GM21737 (cell line): ENCODE data around the gene NT5DC4.
"Not testable (repeated sequence)": the region's sequence is repeated elsewhere in the genome, so short reads cannot be mapped to it uniquely, and the experiment has no call there.

Source experiments
- ATAC-seq: cut with Tn5 transposase; IDR thresholded peaks from one replicate; pipeline ENCODE4 v1.9.1; 2021; ENCODE audit warnings: mild to moderate bottlenecking, moderate library complexity; ENCODE audit not compliant: unreplicated experiment

Gene NT5DC4

DNA sequence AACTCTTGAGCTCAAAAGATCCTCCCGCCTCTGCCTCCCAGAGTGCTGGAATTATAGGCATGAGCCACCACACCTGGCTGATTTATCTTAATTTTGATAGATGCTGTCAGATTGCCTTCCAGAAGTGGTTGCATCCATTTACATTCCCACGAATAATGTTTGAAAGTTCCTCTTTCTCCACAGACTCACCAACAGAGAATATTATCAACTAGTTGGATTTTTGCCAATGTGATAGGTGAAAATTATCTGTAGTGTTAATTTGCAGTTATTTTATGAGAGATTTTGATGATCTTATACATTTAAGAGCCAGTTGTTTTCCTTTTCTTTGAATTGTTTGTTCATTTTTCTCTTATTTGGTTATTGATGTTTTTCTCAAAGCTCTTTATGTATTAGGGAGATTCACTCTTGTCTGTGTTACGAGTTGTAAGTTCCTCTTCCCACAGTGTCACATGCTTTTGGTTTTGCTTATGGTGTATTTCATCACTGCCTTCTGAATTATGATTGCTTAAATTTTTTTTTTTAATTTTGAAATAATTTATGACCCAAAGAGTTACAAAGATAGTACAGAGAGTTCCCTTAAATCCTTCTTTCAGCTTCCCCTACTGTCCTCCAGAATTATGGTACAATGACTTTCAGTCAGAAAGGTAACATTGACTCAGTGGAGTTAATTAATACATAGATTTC lies 20.7 kb upstream of the NT5DC4 start:
- ATAC-seq = no peak

DNA sequence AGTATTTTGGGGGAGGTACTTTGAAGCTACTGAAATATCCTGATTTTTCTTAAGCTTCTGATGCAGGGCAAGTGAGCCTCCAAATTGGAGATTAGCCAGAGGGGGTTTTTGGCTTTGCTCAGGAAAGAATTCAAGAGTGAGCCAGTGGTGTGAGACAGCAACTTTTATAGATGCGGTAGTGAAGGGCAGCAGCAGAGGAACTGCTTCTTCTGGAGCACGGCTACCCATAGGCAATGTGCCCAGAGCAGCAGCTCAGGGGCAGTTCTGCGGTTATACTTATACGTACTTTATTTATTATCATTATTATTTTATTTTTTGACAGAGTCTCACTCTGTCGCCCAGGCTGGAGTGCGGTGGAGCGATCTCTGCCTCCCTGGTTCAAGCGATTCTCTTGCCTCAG lies 19.8 kb upstream of the NT5DC4 start:
- no peak for ATAC-seq

DNA sequence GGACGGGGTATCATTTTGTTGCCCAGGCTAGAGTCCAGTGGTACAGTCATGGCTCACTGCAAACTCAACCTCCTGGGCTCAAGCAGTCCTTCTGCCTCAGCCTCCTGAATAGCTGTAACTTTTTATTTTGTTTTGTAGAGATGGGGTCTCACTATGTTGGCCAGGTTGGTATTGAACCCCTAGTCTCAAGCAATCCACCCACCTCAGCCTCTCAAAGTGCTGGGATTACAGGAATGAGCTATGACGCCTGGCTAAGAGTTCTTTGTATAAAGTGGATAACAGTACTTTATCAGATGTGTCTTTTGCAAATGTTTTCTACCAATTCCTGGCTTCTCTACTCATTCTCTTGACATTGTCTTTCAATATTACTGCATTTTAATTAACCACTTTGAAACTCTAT lies 17.1 kb upstream of the NT5DC4 start:
- ATAC-seq = no peak

DNA sequence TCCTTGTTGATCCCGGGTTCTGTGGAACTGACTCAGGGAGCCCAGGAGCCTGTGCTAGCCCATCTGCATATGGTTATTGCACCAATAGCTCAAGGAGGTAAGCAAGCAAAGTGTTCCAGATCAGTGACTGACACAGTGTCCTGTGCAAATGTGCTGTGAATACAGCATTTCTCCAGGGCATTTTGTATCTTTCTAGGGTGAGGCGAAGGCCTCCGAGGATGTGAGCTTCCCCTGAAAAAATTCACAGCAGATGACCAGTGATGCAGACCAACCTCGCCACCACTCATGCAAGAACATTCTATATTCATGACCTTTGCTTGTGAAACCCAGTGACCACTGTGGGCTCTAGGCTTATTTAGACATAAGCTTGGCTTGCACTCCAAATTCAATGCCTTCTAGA lies 15.2 kb upstream of the NT5DC4 start:
- ATAC-seq = no peak

DNA sequence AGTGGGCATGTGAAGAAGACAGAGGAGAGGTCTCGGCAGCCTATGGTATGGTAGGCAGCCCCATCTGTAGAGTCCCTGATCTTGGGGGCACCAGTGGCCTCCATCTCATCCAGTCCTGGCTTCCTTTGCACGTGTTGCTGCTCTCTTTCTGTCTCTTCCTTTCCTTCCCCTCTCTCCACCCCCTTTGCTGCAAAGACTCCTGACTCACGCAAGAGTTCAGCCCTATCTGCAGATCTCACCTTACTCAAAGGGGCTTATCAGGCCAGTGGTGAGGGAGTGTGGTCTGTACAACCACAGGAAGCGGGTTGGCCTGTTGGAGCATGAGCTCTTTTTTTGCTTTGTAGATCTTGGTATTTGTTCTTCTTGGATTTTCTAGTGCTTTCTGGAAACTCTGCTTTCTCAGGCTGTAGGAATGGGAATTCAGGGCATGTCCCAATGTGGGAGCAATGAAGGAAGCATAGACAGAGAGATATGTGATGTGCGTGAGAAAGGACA lies 14.6 kb upstream of the NT5DC4 start:
- no peak for ATAC-seq

DNA sequence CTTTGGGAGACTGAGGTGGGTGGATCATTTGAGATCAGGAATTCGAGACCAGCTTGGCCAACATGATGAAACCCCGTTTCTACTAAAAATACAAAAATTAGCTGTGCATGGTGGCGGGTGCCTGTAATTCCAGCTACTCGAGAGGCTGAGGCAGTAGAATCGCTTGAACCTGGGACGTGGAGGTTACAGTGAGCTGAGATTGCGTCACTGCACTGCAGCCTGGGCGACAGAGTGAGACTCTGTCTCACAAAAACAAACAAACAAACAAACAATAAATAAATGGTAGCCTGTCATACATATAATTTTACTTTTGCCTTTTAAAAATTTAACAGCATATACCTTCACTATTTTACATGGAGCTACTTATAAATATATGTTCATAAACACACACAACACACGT lies 13.9 kb upstream of the NT5DC4 start:
- not testable (repeated sequence) for ATAC-seq

DNA sequence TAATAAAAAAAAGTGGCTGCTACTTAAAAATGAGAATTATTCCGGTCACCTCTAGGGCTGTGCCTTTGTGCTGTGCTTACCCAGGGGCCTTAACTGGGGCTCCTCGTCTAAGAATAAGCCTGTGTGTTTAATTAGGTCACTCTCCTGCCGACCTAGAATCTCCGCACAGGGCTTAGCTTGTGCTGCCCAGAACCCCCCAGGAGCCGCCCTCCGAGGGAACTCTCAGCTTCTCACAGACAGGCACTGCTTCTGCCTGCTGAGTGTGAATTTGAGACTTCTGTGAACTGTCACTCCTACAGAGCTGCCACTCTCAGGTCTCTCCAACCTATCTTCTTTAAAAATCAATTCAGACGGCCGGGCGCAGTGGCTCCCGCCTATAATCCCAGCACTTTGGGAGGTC lies 11.9 kb upstream of the NT5DC4 start:
- ATAC-seq = no peak

DNA sequence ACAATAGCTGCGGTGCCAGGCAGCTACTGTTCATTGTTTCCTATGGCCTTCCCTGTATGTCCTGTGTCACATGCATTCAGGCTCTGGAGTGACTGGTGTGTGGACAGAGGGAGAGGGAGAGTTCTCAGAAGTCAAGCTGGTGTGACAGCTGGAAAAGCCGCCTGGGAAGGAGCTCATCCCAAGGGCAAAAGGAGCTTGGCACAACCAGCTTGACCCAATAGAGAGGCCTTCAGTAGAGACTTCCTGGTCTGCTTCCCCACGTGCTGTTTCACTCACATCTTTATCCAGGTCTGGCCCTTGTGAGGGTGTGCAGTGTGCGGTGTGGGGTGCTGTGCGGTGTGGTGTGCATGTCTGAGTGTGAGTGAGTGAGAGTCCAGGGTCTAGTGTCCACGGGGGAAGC lies 11.1 kb upstream of the NT5DC4 start:
- ATAC-seq = no peak

DNA sequence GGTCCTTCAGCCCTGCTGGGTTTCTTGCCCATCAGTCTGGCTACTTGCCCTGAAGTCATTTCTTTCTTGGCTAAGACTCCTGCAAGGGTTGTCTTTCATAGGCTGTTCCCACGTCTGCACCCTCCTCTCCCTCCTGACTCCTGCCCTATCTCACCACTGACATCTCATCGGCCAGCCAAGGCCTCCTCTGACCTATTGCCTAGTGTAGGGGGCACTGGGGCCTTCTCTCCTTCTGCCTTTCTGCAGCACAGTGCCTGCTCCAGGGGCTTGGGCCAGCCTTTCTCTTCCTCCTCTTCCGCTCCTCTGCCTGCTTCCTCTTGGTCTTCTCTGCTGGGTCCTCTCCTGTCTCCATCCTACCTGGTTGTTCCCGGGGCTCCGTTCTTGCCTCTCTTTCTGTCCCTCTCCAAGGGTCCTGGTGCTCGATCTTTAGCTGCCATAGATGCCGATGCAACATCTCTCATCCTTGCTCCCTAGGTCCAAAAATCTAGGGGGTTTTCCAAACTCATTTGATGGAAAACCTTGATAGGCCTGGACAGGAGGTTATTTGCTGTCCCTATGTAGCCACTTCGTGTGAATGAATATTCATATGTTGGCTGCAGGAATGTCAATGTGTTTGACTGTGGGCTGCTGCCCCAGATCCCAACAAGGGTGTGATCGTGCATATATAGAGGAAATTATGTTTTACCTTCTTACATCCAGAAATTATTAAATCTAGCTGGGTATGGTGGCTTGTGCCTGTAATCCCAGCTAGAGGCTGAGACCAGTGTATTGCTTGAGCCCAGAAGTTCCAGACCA lies 9.7 kb upstream of the NT5DC4 start:
- ATAC-seq = no peak

DNA sequence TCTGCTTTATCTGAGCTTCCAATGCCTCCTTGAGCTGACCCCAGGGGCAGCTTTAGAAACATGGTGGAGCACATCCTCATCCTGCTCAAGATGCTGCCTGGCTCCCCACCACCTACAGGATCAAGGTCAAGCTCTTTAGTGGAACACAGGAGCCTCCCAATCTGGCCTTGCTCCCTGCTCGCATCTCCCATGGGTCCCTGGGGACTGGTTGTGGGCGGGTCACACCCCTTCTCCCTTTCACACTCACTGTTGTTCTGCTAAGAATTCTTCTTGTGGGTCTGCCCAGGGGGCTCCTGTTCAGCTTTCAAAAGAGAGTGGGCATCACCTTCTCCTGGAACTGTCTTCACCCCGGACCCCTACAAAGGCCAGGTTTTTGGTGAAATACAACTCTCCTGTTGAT lies 8.4 kb upstream of the NT5DC4 start:
- no peak for ATAC-seq

DNA sequence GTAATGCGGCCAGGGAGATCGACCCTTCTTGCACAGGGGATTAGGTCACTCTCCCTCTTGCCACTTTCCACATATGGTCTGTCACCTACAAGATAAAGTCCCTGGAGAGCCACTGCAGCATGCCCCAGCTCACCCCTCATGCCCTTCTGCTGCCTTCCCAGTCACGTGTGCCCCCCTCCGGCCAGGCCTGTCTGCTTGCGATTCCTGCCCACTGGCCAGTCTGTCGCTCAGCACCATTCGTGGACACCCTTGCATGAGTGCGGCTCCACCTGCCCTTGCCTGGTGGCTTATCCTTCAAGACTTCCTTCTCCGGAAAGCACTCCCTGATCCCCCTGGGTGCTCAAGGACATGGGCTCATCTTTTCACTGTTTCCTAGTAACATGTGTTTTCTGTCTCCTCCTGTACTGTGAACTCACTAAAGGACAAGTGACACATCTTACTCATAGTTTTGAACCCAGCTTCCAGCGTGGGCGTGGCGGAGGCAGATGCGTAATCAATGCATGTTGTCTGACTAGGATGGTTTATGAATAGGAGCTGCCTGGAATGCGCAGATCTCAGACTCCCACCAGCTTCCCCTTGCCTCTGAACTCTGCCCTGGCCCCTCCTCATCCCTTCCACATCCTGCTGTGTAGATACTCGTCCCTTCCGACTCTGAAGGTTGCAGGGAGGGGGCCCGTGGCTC lies 7.8 kb upstream of the NT5DC4 start:
- ATAC-seq = no peak

DNA sequence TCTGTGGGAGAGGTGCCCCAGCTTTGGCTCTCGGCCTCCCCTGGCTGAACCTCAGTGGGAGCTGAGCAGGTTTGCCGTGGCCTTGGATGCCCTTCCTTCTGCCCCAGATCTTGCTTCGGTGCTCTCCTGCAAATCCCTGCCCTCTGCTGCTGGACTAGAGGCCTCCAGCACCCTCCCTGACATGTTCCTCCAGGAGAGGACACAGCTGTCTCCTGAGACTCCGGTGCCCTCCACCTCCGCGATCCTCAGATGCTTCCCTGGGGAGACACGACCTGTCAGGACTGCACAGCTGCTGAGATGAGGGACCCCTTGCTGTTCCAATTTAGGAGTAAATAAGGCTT lies 7.3 kb upstream of the NT5DC4 start:
- ATAC-seq = no peak

DNA sequence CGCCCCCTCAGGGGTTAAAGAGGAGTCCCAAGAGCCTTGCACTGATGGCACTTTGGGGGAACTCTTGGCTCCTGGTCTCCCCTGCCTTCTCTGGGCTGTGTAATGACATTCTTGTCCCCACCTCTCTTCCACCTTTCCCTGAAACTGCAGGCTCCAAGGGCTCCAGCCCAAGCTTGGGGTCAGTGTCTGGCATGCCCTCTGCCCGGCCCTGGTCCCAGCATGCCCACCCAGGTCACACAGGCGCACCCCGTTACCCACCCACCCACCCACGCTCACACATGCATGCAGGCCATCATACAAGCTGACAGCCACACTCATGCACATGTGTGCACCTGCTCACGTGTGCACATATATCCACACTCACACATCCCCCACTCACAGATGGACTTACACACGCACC lies 6.9 kb upstream of the NT5DC4 start:
- no peak for ATAC-seq

DNA sequence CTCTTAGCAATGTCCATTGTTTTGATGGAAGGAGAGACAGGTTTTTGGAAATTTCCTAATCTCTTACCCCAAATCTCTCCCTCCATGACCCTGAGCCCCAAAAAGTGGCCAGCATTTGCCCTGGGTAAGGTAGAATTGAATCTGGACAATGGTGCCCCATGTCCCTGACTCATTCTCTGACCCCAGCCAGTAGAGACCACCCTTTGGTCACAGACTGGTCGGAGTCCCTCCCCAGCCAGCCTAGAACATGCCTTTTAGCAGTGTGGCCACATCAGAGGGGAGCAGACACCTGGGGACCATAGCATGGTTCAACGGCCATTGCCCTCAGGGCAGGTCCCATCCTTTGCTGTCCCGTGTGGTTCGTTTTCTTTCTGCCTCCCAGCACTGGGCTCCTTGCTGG lies 6.5 kb upstream of the NT5DC4 start:
- ATAC-seq = no peak

DNA sequence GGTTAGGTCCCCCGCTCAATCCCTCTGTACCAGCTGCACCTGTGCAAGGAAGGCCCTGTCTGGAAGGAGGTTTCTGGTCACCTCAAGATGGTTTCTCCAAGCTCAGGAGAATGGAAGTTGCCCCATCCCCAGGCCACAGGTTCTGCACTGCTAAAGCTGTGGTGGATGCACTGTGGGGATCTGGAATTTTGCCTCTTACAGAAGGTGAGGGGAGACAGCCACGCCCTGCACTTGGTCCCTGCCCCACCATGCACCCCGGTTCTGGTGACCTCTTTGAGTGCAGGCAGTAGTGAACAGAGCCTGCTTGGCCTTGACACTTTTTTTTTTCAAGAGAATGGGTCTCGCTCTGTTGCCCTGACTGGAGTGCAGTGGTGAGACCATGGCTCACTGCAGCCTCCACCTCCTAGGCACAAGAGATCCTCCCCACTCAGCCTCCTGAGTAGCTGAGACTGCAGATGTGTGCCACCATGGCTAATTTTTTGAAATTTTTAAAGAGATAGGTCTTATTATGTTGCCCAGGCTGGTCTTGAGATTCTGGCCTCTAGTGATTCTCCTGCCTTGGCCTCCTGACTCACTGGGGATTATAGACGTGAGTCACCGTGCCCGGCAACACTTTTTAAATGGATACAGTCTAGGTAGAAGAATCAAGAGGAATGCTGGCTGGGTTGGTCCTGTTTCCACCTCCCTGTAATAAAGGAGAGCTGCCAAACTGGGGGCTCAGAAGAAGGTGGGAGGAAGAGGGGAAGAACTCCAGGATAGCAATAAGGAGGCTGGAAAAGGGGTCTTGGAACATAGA lies 5.8 kb upstream of the NT5DC4 start:
- ATAC-seq = no peak

DNA sequence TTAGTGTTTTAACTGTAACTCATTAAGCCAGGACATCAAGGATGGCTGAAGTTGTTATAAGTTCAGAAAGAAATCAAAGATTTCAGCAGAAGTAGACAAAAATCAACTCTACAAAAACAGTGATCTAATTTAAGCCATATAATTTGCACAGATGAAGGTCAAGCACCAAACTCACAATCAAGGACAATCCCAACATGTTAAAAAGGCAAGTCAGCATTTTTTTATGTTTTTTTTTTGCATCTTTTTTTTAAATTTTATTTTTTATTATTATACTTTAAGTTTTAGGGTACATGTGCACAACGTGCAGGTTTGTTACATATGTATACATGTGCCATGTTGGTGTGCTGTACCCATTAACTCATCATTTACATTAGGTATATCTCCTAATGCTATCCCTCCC lies 4.7 kb upstream of the NT5DC4 start:
- not testable (repeated sequence) for ATAC-seq

DNA sequence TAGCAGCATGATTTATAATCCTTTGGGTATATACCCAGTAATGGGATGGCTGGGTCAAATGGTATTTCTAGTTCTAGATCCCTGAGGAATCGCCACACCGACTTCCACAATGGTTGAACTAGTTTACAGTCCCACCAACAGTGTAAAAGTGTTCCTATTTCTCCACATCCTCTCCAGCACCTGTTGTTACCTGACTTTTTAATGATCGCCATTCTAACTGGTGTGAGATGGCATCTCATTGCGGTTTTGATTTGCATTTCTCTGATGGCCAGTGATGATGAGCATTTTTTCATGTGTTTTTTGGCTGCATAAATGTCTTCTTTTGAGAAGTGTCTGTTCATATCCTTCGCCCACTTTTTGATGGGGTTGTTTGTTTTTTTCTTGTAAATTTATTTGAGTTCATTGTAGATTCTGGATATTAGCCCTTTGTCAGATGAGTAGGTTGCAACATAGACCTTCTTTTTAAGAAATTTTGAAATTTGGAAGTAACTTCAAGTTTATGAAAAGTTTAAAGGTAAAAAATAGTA lies 3.9 kb upstream of the NT5DC4 start:
- ATAC-seq = not testable (repeated sequence)

DNA sequence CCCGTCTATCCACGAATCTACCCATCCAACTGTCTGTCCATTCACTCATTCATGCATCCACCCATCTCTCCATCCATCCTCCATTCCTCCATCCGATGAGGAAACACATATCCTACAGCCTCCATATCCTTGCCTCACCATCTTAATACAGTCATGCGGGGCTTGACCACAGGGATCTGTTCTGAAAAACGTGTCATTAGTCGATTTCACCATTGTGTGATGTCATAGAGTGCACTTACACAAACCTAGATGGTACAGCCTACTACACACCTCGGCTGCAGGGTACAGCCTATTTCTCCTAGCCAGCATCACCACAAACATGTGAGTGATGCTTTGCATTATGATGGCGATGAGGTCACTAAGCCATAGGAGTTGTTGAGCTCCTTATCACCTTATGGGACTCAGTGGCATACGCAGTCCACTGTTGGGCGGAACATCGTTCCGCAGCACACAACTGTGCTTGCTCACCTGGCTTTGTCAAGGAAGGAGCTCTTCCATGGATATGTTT lies 1.9 kb upstream of the NT5DC4 start:
- ATAC-seq = no peak

DNA sequence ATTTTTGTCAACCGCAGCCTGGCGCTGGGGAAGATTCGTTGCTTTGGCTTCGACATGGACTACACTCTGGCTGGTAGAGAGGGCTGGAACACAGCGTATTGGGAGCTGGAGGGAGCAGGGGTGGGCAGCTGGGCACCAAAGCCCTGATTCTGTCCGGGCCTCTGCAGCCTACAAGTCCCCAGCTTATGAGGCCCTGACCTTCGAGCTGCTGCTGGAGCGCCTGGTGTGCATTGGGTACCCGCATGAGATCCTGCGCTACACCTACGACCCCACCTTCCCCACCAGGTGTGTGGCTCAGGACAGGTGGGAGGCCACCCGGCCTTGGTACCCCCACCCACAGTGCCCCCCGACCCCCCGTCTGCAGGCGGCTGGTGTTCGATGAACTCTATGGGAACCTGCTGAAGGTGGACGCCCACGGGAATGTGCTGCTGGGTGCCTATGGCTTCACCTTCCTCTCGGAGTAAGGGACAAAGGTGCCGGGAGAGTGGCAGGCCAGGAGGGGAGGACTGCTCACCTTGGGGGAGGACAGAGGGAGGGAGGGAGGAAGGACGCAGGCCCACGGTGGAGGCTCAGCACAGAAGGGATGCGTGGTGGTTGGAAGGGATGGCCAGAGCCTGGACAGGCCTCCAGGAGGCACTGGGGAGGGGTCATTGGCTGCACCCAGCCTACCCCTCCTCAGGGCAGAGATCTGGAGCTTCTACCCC lies 1.2 kb downstream of the NT5DC4 start:
- no peak for ATAC-seq
